GM19240 (cell line): Measurements from ENCODE around the gene MINDY3.

Source experiments
- DNase-seq: peaks from one replicate; pipeline ENCODE4 v3.0.0; 2011; ENCODE audit warnings: low spot score; ENCODE audit not compliant: insufficient read length

Gene MINDY3

GRCh38 chr10:15808204-15808797 lies 52.0 kb downstream of the MINDY3 start:
- no peak for DNase-seq

GRCh38 chr10:15805395-15806058 lies 54.8 kb downstream of the MINDY3 start:
- DNase-seq: no peak

DNA sequence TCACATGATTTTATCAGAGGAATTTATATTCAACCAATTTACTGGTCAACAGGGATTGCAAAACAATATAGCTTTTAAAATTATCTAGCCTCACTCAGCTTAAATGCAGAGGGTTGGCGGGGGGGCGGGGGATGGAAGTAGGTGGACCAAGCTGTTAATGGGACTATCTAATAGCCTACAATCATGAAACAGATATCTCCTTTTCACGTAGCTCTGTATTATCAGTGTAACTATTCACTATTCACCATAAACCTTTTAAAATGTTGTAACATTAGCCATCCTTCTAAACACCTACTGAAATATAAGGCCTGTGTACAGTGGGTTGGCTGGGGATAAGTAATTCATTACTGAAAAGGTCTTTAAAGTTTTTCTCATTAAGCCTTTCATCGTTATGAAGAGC lies 56.2 kb downstream of the MINDY3 start:
- DNase-seq: no peak

- DNase-seq: no peak
Observed at GRCh38 chr10:15802375-15802949, 57.8 kb downstream of the MINDY3 start.

- DNase-seq: no peak
Observed at GRCh38 chr10:15801641-15802040, 58.7 kb downstream of the MINDY3 start.

DNA sequence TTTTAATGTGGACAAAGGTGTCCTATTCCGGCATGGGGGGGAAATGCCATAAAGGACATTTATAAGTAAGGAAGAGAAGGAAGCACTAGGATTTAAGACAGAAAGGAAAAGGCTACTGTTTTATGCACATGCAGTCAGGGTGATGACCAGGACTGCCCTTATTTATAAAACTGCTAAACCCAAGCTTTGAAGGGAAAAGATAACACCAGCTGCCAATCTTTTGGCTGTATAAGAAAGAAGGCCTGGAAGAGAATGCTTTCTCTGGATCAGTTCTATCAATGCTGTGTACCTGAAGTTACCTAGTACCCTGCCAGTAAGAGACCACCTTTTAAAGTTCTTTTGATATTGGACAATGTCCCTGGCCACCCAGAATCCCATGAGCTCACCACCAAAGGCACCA lies 59.2 kb downstream of the MINDY3 start:
- DNase-seq: no peak

- no peak for DNase-seq
Observed at GRCh38 chr10:15797346-15797745, 63.0 kb downstream of the MINDY3 start.

DNA sequence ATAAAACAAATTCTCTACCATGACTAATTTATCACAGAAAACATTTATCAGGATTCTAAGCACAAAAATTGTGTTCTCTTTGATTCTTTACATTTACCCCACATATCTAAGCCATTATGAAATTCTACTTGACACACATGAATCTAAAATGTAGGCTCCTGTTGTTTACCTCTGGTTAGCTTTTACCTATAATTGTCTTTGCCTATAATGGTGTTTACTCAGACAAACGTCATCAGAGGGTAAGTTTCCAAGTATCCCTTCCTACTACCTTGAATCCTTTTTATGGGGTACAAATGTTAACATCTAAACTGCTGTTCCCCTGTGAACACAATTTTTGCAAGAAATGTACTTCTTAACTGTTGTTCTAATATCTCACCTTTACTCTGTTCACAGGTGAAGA lies 63.5 kb downstream of the MINDY3 start:
- no peak for DNase-seq

- no peak for DNase-seq
Observed at GRCh38 chr10:15796098-15796759, 64.1 kb downstream of the MINDY3 start.

- DNase-seq: no peak
Observed at GRCh38 chr10:15795036-15795792, 65.1 kb downstream of the MINDY3 start.

DNA sequence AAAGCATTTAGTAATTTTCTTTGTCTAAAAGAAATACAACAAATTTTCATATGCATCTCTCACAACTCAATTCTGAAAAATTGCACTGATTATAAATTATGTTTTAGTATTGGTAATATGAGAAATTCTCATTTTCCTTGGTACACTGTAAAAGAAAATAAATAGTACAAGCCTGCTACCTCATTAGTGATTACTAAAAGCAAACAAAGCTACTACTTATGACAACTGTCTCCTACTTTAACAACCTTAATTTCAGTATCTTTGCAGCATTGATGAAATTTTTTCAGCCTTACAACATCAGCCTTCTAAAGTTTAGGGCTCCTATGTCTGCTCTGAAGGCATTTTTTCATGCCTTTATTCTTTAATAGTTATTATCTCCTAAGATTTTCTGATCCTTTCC lies 65.7 kb downstream of the MINDY3 start:
- DNase-seq: no peak

GRCh38 chr10:15793664-15794063 lies 66.6 kb downstream of the MINDY3 start:
- DNase-seq: no peak

GRCh38 chr10:15792777-15793176 lies 67.5 kb downstream of the MINDY3 start:
- DNase-seq: no peak

DNA sequence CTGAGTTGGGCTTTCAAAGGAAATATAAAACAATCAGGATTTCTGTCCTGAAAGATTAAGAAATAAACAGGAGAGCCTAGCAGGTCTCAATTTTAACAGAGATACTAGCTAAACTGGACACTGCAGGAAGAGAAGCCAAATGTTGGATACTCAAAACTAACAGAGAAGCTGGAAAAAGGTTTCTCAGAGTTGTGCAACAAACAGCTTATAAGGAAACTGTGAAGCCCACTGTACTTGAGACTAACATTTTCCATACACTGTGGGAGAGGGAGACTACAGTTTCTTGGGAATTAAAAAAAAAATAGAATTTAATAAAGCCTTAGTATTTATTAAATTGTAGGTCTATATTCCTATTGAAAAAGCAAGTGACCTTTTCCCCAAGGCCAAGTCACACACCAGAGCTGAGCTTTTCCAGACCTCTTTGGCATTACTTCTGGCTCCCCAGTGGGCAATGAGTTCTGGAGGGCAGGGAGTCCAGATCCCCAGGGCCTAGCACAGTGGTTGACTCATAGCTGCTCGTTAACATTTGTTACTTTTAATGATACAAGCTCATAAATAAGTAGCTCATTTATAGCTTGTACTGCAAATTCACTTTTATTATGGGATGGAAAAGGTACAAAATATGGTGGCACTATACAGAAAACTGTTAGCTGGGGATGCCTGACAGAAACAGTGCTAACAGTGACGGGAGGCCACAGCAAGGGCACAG lies 68.3 kb downstream of the MINDY3 start:
- no peak for DNase-seq

GRCh38 chr10:15789793-15790525 lies 70.3 kb downstream of the MINDY3 start:
- no peak for DNase-seq

GRCh38 chr10:15787426-15787825 lies 72.9 kb downstream of the MINDY3 start:
- DNase-seq: no peak

DNA sequence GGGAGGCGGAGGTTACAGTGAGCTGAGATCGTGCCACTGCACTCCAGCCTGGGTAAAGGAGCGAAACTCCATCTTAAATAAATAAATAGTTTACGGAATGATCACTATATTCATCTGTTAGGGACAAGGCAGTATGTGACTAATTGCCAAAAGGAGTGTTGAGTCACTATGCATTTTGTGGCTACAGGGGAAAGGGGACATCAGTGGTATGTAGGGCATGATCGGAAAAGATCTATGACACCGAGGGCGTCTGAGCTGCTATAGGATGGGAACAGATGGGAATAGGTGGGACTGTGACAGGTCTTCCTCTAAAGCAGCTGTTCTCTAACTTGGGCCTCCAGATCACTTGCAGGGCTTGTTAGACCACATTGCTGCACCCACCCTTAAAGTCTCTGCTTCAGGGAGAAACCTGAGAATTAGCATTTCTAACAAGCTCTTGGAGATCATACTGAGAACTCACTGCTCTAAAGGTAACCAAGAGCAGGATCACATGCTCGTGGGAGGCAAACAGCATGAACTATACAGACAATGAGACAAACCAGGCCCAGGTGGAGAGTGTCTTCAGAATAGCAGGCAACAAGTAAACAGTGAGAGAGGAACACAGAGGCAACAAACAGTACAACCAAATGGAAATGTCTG lies 75.5 kb downstream of the MINDY3 start:
- DNase-seq: no peak

DNA sequence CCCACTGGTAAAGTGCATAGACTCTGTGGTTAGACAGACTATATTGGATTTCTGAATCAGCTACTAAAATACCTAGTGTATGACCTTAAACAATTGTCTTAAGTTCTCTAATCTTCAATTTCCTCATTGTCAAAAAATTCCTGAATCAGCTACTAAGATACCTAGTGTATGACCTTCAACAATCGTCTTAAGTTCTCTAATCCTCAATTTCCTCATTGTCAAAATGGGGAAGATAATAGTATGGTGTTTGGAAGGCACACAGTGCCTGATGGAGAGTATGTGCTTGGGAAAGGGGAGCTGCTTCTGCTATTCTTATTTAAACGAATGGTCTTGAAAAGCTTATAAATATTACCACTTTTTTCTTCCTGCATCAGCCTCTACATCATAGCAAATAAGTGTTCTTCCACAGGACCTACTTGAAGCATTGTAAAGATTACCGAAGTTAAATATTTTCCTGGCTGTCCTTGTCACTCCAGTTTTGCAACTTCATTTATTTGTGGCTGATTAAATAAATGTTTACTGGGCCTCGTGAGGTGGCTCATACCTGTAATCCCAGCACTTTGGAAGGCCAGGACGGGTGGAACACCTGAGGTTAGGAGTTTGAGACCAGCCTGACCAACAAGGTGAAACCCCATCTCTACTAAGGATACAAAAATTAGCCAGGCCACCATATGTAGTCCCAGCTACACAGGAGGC lies 76.2 kb downstream of the MINDY3 start:
- DNase-seq: no peak

DNA sequence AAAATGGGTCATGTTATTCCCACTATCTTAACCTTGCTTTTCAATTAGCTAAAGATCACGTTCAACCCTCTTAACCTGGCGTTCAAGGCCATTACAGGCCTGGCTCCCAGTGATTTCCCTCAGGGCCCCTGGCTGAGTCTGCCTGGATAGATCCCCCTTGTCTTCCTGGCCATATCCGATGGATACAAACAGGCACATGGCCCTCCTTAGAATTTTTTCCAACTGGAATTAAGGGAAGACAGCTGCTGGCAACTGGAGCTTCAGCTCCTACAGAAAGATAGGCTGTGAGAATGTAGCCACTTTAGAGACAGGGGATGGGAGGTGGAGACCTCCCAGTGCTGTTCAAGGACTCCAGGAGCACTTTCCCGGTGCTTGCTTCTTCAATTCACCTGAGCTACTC lies 77.5 kb downstream of the MINDY3 start:
- no peak for DNase-seq
